SK-N-SH treated with all-trans-retinoic acid at 6 μM for 48 hours (cell line): Measurements from ENCODE around the gene TRIM33.

Experiments
- PATZ1 ChIP-seq: fragments of 250-450 bp; sonication (Bioruptor Pico); IDR thresholded peaks from 2 replicates; pipeline ENCODE4 v1.8.0; 2020; ENCODE audit warnings: mild to moderate bottlenecking, moderate library complexity, borderline replicate concordance
- SNAI2 ChIP-seq: fragments of 250-450 bp; sonication (Bioruptor Pico); IDR thresholded peaks from 2 replicates; pipeline ENCODE4 v1.5.0; 2020; ENCODE audit warnings: mild to moderate bottlenecking, moderate library complexity
- TOX ChIP-seq: fragments of 250-450 bp; sonication (Bioruptor Pico); IDR thresholded peaks from 2 replicates; pipeline ENCODE4 v1.8.0; 2021; ENCODE audit warnings: mild to moderate bottlenecking, moderate library complexity, borderline replicate concordance
- ZFP3 ChIP-seq: fragments of 250-450 bp; sonication (Bioruptor Pico); IDR thresholded peaks from 2 replicates; pipeline ENCODE4 v1.5.0; 2020; ENCODE audit warnings: mild to moderate bottlenecking, moderate library complexity
- ZFP30 ChIP-seq: fragments of 450-650 bp; formaldehyde crosslinking; IDR thresholded peaks from 2 replicates; pipeline ENCODE4 v1.5.0; 2022; ENCODE audit warnings: mild to moderate bottlenecking, moderate library complexity
- ZNF70 ChIP-seq: fragments of 450-650 bp; formaldehyde crosslinking; IDR thresholded peaks from 2 replicates; pipeline ENCODE4 v1.5.0; 2020; ENCODE audit warnings: mild to moderate bottlenecking, moderate library complexity
- ZNF8 ChIP-seq: fragments of 450-650 bp; formaldehyde crosslinking; IDR thresholded peaks from 2 replicates; pipeline ENCODE4 v1.5.0; 2020; ENCODE audit warnings: mild to moderate bottlenecking, moderate library complexity

DNA sequence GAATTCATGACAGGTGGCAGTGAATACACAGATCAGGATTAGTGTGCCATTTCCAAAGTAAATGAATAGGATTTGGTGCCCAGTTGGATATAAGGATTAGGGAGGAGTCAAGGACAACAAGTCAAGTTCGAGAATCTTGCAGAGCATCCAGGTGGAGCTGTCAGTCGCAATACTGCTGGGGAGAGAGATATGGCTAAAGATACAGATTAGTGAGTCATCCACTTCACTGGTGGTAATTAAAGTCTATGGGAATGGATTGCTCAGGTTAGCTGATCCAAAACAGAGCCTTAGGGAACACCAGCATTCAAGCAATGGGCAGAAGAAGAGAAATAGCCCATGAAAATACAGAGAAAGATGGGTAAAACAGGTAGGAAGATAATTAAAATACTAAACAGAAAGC is 43.6 kb upstream of the TRIM33 start:
- TF ChIP-seq SNAI2: no peak
- TF ChIP-seq TOX: no peak
- no peak for TF ChIP-seq PATZ1 (CRISPR knock-in tag)
- TF ChIP-seq ZNF8: no peak
- no peak for TF ChIP-seq ZFP3
- TF ChIP-seq ZNF70 (CRISPR knock-in tag): no peak
- TF ChIP-seq ZFP30 (CRISPR knock-in tag): no peak
